ENCODE data around the gene FUZ.

FUZ gene

DNA sequence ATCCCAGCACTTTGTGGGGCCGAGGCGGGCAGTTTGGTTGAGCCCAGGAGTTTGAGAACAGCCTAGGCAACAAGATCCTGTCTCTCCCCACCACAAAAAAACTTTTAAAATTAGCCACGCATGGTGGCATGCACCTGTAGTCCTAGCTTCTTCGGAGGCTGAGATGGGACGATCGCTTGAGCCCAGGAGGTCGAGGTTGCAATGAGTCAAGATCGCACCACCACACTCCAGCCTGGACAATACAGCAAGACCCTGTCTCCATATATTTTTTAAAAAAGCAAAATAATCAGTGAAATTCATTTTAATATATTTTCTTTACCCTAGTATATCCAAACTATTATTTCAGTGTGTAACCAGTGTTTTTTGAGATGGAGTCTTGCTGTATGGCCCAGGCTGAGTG, 38.1 kb downstream of the FUZ start:
- DNase-seq = no peak

DNA sequence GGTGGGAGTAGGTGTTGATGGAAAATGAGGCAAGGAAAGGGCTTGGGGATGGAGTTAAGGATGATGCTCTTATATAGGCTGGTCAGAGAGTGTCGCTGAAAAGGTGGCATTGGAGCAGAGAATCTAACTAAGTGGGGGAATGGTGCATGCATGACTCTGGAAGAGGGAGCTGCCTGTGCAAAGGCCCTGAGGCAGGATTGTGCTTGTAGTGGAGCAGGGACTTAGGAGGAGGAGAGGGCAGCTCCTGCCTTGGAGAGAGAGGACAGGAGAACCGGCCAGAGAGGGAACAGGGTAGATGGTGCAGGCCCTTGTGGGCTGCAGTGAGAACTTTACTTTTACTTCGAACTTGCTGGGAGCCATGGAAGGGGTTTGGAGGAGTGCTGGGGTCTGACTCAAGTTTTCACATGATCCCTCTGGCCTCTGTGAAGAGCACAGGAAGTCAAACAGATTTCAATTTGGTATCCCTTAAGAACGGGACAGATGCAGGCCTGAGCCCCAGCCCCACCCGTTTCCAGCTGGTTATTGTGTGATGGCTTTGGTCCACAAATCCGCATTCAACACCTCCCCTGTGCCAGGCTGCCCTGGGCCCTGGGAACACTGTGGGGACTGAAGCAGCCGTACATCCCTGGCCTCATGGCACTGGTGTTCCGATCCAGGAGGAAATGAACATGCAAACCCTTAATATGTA, 39.3 kb downstream of the FUZ start:
- no peak for DNase-seq

DNA sequence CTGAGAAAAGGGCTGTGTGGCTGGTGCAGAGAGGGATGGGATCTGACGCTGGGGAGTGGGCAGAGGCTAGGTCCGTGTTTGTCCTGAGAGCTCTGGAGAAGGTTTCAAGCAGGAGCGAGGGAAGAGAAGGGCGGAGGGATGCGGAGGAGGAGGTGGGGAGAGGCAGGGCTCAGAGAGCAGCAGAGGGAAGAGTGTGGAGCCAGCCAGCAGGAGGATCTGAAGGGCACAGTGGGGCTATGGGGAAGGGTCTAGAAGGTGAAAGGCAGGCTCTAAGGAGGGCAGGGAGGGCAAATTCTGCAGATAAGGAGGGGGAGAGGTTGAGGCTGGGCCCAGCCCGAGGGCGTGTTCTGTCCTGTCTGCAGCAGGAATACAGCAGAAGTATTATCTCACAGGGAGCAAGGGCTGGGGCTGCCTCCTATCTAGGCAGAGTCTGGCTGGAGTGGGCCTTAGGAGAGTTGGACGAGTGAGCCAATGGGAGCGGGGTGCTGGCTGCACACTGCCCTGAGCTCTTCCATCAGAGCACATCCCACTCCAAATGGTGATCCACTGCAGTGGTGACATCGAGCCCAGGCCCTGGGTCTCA, 40.2 kb downstream of the FUZ start:
- DNase-seq = no peak

DNA sequence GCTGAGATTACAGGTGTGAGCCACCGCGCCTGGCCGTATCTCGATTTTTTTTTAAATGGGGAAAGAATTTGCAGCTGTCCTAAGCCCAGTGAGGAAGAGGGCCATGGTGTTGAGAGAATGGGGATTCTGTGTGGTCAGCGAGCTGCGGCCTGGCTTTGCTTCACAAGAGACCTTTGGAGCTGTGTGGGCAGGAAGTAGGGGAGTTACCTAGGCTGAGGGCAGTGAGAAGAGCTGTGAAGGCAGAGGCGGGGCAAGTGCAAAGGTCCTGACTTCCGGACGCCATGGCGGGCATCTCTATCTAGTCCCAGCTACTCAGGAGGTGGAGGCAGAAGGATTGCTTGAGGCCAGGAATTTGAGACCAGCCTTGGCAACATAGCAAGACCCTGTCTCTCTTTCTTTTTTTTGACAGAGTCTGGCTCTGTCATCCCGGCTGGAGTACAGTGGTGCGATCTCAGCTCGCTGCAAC, 41.4 kb downstream of the FUZ start:
- DNase-seq = no peak

DNA sequence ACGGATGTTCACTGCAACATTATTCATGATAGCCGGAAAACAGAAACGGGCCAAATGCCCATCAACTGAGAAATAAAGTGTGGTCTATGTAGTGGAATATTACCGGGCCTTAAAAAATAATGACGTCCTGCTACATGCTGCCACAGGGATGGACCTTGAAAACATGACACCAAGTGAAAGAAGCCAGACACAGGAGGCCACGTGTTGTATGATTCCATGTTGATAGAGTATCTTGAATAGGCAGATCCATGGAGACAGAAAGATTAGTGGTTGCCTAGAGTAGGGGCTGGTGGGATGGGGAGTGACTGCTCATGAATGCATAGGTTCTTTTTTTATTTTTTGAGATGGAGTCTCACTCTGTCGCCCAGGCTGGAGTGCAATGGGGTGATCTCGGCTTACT, 42.6 kb downstream of the FUZ start:
- no peak for DNase-seq

DNA sequence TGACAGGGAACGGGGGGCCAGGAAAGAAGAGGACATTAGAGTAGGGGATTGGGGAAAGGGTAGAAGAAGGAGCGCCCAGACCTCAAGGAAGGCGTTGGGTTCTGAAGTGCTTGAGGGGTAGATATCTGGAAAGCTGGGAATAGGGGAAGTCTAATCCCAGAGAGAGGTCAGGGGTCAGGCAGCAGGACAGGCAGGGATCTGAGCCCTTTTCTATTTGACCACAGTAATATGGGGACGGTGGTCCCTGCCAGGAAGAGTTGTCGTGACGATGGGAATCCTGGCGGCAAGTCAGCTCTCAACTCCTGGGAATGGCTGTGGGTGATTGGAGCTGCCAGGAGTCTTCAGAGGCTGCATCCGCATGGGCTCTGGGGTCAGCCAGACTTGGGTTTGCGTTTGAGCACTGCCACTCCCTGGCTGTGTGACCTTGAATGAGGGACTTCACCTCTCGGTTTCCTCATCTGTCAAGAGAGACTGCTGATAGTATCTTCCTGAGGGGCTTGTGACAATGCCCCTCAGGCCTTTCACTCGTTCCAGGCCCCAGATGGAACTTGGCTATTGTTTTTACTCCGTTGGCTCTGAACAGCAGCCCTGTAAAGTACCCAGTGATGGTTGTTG, 45.0 kb downstream of the FUZ start:
- DNase-seq = no peak

DNA sequence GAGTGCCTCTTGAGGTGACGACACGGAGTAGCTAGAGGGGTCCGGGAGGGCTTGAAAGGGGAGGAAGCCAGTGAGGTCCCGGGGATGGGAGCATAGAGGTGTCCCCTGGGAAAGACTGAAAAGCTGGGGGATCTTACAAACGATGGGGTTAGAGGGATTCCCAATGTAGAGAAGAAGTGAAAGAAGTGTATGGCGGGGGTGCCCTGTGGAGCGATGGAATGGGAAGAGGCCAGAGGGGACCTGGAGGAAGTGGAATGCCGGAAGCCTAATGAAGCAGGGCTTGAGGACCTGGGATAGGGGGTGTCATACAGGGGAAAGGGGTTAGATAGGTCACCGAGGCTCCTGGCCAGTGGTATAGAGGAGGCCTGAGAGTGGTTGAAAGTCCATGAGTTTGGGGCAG, 45.7 kb downstream of the FUZ start:
- DNase-seq = no peak

DNA sequence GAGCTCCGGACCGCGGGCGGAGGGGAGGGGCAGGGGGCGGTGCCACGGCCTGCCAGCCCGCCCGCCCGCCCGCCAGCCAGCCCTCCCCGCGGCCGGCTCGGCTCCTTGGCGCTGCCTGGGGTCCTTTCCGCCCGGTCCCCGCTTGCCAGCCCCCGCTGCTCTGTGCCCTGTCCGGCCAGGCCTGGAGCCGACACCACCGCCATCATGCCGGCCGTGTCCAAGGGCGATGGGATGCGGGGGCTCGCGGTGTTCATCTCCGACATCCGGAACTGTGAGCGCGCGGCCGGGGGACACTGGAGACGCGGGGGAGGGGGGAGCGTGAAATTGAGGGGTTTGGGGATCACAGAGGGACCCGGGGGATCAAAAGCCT, 46.2 kb downstream of the FUZ start, which contains the start of gene AP2A1:
Gene AP2A1 (plus strand): TSS at position 72 of the 370 bp plus-strand sequence. CDS start 133 bp downstream, at position 205.
- DNase-seq = no peak

DNA sequence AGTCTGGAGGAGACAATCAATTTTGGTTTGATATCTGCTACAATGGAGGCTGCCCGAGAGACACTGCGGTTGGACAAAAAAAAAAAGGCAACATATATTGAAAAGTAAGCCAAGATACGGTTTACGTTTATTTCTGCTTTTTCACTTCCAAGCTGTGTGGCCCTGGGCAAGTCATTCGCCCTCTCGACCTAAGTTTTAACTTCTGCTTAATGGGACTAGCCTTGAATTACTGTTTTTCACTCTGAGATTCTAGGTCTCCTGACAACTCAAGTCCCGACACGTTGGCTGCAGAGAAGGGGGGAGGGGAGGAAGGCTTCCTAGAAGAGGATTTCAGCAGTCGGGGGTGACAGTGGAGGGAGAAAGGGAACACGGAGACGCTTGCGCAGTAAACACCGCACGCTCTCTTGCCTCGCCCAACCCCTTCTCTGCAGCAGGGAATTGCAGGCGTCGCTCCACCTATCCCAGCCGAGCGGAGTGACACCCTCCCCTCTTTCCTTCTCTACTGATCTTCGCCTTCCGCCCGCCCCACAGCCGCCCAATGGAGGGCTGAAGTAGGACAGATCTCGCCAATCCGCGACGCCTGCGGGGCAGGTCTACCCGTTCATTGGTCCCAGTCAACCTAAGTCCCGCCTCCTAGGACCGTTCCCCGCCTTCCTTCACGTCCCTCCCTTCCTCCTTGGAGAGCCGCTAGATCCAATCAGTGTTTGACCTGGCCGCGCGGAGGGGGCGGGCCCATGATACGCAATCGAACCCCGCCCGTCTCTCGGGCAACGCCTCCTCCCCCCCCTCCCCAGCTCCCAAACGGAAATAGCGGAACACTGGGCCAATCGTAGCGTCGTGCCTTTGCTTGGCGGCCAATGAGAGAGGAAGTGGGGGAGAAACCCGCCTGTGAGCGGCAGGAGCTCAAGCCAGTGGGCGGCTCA, 46.8 kb downstream of the FUZ start:
- peak; percentile 99 for DNase-seq

DNA sequence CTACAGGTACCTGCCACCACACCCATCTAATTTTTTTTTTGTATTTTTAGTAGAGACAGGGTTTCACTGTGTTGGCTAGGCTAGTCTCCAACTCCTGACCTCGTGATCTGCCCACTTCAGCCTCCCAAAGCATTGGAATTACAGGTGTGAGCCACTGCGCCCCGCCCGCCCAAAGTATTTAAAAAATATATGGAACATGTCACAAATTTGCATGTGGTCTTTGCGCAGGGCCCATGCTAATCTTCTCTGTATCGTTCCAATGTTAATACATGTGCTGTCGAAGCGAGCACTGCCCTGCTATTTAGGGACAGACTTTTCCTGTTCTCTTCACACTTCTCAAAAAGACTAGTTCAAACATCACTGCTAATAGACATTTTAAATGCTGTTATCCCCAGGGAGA, 48.8 kb downstream of the FUZ start:
- no peak for DNase-seq

DNA sequence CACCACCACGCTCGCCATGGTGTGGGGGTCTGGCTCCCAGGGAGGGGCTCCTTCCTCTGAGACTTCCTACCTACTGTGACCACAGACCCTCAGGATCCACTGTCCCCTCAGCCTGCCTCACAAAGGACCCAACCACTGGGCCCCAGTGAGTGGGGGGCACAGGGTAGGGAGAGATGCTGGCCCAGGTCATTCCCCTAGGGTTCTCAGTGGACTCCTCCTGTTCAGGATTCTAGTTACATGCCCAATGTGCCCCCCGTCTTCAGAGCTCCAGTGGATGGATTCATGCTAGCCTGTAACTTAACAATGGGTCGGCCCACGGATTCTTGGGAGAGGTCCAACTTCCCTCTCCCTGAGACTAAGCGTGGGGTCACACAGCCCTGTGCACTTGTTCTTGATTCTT, 49.9 kb downstream of the FUZ start, which contains the start of gene TSKS:
Gene TSKS (minus strand): TSS at position 77 of the 400 bp plus-strand sequence. CDS start 59 bp downstream, at position 18.
- no peak for DNase-seq

DNA sequence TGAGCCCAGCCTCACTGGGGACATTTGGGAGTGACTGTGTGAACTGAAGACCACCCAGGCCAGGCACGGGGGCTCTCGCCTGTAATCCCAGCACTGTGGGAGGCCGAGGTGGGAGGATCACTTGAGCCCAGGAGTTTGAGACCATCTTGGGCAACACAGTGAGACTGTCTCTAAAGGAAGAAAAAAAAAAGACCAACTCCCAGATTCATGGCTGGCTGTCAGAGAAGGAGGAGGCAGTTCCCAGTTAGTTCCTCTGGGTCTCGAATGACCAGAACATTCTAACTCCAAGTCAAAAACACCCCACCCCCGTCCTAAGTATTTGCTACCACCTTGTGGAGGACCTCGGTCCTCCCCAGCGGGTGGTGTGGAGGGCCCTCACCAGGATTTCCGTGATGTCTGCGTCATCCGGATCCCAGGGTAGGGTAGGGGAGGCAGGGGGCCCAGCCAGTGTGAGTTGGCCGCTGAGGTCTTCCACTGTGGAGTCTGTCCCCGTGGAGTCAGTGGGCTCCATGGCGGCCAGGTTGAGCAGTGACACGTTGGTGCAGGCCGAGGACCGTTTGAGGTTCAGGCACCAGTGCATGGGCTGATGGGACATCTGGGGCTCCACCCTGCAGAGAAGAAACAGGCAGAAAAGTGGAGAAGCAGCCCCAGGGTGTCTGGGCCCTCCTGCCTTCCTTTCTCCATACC, 51.3 kb downstream of the FUZ start:
- DNase-seq = peak; percentile 47

DNA sequence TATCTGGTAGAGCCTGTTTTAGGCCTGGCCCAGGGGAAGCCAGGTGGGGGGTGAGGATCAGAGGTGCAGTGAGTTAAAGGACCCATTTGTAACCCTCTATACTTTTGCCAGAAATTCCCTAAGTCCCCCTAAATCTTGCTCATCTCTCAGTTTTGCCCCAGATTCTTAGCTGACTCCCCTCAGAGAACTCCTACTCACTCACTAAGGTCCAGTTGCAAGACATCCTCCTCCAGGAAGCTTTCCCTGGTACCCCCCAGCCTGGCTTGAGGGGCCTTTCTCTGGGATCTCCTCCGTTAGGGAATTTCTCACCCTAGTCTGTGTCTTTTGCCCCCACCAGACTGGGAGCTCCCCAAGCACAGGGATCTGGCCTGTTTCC, 51.9 kb downstream of the FUZ start:
- DNase-seq = no peak

DNA sequence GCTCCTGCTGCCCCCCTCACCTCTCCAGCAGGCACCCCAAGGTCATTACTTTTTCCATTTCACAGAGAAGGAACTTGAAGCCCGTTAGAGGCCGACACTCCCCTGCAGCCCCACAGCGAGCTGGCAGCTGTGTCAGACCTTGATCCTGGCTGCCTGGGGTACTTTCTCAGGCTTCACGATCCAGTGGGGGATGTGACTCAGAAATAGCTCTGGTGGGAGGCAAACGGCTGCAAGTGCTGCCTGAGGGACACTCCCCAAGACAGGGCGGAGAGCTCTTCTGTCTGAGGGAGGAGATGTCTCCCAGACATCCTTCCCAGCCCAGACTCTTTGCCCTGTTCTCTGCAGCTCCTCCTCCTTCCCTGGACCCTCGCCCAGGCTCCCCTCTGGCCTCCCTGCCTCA, 54.8 kb downstream of the FUZ start:
- DNase-seq = no peak

All from CD4-positive, alpha-beta T cell treated with Interleukin-6 for 4 hours (primary cell).